ENCODE results near the gene HOXD8.

The HOXD8 gene

DNA sequence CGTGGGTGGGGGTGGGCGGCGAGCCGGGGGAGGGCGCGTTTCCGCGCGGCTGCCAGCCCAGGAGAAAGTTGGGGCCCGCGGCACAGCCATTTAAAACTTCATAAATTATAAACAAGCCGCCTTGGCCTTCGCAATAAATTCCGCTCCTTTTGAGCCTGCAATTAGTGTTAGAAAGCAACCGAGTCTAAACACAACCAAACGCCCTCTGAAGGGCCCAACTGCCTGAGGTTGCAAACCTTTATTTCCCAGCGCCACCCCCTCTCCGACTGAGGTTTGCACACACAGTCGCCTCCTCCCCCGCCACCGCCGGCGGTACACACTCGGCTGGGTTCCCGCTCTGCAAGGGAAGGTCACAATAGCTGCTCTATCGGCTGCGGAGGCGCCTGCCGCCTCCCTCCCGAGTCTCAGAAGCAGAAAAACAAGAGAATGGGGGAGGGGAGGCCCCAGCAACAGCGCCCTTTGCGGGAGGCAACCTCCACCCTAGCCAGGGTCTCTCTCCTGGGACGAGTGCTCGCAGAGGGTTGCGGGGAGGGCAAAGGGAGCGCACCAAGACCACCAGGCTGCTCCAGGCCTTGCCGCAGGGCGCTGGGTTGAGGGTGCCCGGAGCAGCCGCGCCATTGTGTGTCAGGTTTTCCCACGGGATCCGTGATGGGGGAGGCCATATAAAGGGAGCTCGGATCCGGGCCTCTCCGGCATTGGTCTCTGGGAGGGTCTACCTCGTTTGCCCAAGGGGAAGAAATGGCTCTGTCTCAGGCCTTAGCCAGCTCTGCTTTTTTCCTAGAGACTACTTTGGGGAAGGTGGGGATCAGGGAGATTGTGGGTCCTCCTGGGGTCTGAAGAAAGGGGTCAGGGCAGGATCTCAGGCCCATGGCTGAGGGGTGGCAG, 45.6 kb downstream of the HOXD8 start:
- no peak for DNase-seq

DNA sequence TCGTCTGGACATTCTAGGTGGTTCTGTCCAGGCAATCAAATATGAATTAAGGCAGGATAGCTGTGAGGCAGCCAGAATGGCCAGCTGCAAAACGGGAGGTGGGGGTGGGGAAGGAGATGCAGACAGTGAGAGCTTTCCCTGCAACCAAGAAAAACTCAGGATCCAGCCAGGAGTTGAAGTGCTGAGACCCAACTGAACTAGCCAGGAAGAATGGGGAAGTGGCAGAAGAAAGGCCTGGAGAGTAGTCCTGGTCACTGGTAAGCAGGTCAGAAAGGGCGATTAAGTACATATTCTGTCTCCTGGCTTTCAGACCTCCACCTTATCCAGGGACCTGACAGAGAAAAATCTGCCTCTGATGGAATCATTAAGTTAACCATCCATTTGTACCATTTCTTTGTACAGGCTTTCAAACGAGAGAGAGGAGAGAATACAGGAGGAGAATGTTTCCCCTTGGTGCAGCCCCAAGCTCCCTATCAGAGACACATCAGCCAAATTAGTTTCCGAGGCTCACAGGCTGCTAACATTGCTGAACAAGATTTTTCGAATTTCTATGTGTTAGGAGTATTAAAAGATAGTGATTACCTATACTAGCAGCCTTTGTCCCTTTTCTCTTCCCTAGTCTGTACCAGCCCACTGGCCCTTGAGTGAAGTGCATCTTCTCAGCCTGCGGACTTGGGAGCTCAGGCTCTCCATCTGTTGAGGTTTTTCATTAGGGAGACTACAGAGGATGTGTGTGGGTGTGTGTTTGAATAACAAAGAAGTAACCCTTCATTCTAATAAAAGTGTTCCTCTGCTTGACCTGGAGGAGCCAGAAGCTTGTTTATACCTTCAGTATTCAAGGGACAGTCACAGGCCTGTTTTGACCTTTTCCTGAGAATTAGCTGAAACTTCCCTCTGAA, 46.5 kb downstream of the HOXD8 start:
- no peak for DNase-seq

DNA sequence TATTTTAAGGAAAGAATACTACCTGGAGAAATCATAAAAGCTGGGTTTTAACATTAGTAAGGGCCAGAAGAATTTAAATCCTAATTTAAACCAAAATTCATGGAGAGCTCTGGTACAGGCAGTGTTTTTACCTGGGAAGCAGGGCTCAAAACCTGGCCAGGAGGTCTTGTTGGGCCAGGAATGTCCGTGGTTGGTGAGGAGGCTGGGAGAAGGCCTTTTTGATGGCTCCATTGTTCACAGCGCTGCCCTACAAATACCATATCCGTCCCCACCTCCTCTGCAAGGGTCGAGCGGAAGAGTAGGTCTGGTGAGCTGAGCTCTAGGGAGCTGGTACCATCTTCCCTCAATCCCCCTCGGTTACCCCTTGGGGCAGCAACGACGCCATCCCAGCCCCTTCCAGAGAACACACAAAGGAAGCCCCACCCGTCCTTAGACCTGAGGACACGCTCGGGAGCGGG, 48.1 kb downstream of the HOXD8 start:
- no peak for DNase-seq

DNA sequence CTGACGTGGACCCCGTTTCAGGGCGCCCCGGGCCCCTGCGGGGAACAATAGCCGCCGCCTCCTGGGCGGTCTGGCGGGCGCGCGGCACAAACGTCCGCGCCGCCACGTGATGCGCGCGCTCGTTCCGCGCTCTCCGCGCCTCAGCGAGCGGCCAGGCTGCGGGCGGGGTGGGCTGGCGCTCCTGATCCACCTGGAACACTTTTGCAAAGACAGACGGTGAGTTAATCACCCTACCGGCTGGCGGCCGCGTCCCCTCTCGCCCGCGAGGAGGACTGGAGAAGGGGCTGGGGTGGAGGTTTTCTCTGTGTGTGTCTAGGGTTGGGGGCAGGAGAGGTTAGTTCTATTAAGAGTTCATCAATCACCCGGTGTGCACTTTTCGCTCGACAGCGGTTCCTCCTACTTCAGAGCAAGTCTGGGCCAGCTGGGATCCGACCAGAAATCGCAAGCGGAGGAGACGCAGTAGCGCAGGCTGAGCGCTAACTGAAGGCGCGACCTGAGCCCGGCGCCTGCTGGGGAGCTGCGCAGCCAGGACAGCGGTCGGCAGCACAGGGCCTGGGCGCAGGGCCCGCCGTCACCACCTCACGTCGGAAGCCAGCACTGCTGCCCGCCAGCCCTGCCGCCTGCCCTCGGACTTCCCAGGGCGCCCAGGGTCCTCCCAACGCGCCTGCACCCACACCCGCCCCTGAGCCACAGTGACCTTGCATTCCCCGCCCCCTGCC, 48.7 kb downstream of the HOXD8 start:
- DNase-seq, result no peak

DNA sequence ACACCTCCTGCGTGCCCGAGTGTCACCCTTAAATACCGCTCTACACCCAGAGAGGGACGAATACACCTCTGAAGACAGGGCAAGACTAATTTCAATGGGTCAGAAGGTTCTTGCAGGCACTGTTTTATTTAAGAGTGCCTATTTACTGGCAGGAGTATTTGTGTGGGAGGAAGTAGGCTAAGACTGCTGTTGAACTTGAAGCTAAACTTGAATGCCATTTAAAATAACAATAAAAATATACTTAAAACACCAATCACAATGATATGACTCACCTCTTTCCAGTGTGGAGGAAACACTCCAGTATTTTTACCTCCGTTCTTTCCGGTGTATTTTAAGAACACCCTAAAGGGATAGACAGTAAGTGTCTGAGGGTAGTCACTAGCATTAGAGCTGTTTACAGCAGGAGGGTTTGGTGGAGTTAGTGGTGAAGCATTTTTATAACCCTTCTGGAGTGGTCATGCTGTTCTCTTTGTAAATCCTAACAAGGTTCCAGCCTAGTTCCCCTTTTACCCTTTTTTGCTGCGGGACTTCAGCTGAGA, 49.3 kb downstream of the HOXD8 start:
- DNase-seq, result no peak

DNA sequence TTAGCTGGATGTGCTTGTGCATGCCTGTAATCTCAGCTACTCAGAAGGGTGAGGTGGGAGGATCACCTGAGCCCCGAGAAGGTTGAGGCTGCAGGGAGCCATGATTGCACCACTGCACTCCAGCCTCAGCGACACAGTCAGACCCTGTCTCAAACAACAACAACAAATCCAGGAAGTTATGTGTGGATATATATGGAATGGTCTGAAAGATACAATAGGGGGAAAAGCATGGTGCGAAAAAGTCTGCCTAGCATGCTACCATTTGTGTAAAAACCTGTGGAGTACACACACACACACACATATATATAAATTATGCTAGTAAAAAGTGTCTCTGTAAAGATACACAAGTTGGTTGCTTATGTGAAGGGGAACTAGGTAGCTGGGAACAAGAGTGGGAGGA, 52.0 kb downstream of the HOXD8 start:
- DNase-seq, result no peak

Measured in stimulated activated naive CD4-positive, alpha-beta T cell (primary cell).